Kidney (tissue), 22 donors: ENCODE measurements around the gene OR4K1. TPM values are rescaled to one million over a fixed set of nuclear protein-coding genes. Genes with fewer than 3 reads are reported as not detected.

Experiments used
- DNase-seq, 5 donors: peaks; one replicate each; pipeline ENCODE4 v3.0.0-alpha.2; 2013 to 2020
- FAIRE-seq: peaks from 2 replicates; lab custom pipeline; 2012; peaks lifted over from hg19 to GRCh38; lab: Jason Lieb, UNC
- H3K27ac ChIP-seq, 2 donors: one replicate each; pipeline ENCODE4 v1.7.0; 2013; ENCODE audit warnings: low read depth in 2 of 2, low read length in 2 of 2, inconsistent platforms in 1 of 2
- H3K27me3 ChIP-seq: one replicate; pipeline ENCODE4 v1.7.1; 2013; ENCODE audit warnings: low read length, inconsistent platforms; ENCODE audit not compliant: control insufficient read depth, insufficient read depth
- H3K36me3 ChIP-seq, 3 donors: one replicate each; pipeline versions ENCODE4 v1.7.0 to v1.7.1; 2013; ENCODE audit warnings: low read length in 3 of 3, control low read depth in 1 of 3, inconsistent platforms in 1 of 3; ENCODE audit not compliant: insufficient read depth in 3 of 3, control insufficient read depth in 2 of 3
- H3K4me1 ChIP-seq, 3 donors: one replicate each; pipeline versions ENCODE4 v1.7.0 to v1.7.1; 2013; ENCODE audit warnings: low read length in 3 of 3, inconsistent platforms in 1 of 3, low read depth in 1 of 3; ENCODE audit not compliant: control insufficient read depth in 2 of 3, insufficient read depth in 2 of 3
- H3K4me3 ChIP-seq, 3 donors: one replicate each; pipeline versions ENCODE4 v1.7.0 to v1.8.1; 2013; ENCODE audit warnings: low read length in 3 of 3, control low read depth in 1 of 3, inconsistent platforms in 1 of 3
- H3K9ac ChIP-seq, 3 donors: one replicate each; pipeline versions ENCODE4 v1.7.0 to v1.7.1; 2013; ENCODE audit warnings: low read length in 3 of 3, control low read depth in 1 of 3, inconsistent platforms in 1 of 3
- H3K9me3 ChIP-seq, 3 donors: one replicate each; pipeline versions ENCODE4 v1.7.0 to v1.7.1; 2013; ENCODE audit warnings: low read length in 3 of 3, control low read depth in 1 of 3, inconsistent platforms in 1 of 3; ENCODE audit not compliant: control insufficient read depth in 2 of 3, insufficient read depth in 1 of 3
- intact Hi-C: fragments of 100-400 bp; cut with DNase I; formaldehyde crosslinking; loops from one replicate; pipeline ENCODE4 v1.11.1; 2022
- long read RNA-seq, 10 donors: library from polyadenylated mRNA in 1 of 10; unstranded in 1 of 10; transcript quantifications; one replicate each; pipeline ENCODE4 v2.0.0 and lab custom pipeline, GENCODE V29; 2021 to 2026
- polyA plus RNA-seq: library from polyadenylated mRNA; stranded (reverse); fragments of 350-450 nt; fragmentation: Illumina TruSeq; extraction: RNeasy Lipid Tissue Mini Kit (QIAGEN cat#74804); gene quantifications from one replicate; pipeline ENCODE4 v1.2.3, GENCODE V29; 2014; ENCODE audit warnings: low read depth, low replicate concordance; ENCODE audit not compliant: insufficient read depth
- total RNA-seq: library from RNA; stranded (reverse); fragmentation: NEBNext Ultra II Directional; extraction: Animal tissue kit (Norgen Biotek cat#: 25700); gene quantifications from one replicate; pipeline ENCODE4 v1.2.1, GENCODE V29; 2021
- TF ChIP-seq, protein P1 (sequence below): IDR thresholded peaks from 3 replicates; pipeline ENCODE4 v1.5.1; 2012; ENCODE audit warnings: mild to moderate bottlenecking, moderate library complexity, borderline replicate concordance; ENCODE audit not compliant: insufficient read depth; ENCODE audit errors: extremely low read depth
- donor health status: control.
- donor health status: control.
- donor health status: control.
- donor health status: control.
- donor health status: control.
- donor health status: DM: yes; HTN: yes; CAD: no.
- donor health status: Normal renal cell carcinoma (clear cell type).

The OR4K1 gene, protein sequence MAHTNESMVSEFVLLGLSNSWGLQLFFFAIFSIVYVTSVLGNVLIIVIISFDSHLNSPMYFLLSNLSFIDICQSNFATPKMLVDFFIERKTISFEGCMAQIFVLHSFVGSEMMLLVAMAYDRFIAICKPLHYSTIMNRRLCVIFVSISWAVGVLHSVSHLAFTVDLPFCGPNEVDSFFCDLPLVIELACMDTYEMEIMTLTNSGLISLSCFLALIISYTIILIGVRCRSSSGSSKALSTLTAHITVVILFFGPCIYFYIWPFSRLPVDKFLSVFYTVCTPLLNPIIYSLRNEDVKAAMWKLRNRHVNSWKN
- total RNA-seq (not detected), polyA plus RNA-seq (not detected)
- long read RNA-seq, donor 1, result 0 reads
- long read RNA-seq, donor 2, result 0 reads
- long read RNA-seq, donor 3, result 0 reads
- long read RNA-seq, donor 4, result 0 reads
- long read RNA-seq, donor 5, result 0 reads
- long read RNA-seq, donor 6, result 0 reads
- long read RNA-seq, donor 7, result 0 reads
- long read RNA-seq, donor 8, result 0 reads
- long read RNA-seq, donor 9, result 0 reads
- long read RNA-seq, donor 10, result 0 reads

DNA sequence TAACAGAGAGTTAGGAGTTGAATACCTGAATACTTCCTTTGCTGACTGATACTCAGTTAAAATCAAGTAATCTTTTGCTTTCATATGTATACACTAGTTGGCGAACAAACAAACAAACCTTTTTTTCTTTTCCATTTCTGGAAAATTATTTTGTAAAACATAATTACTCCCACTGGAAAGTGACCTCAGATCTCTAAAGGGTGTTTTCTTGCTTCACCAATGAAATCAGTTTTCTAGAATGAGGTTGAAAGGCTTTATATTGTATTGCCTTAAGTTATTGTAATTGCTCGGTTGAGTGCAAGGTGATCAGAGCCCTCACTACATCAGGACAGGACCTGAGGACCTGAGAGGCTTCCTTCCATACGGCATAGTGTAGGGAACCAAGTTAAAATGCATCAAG, at the start of gene OR4K1:
TSS of gene OR4K1 (plus strand) at position 301 of the 400 bp plus-strand sequence. CDS start 4,750 bp downstream, outside the sequence.
- Histone ChIP-seq H3K4me1 (no peaks in the 10 kb centered on the region), H3K36me3 (no peaks in the 10 kb centered on the region), H3K9me3 (peaks cover 0 to 3% (median 0%) of the 10 kb centered on the region in 3 donors), H3K27me3 (no peaks in the 10 kb centered on the region), H3K4me3 (no peak within 1 kb of the TSS), H3K9ac (no peak within 1 kb of the TSS), H3K27ac (no peak within 1 kb of the TSS)
- intact Hi-C loops, result no loop called here
- TF ChIP-seq, protein P1, sequence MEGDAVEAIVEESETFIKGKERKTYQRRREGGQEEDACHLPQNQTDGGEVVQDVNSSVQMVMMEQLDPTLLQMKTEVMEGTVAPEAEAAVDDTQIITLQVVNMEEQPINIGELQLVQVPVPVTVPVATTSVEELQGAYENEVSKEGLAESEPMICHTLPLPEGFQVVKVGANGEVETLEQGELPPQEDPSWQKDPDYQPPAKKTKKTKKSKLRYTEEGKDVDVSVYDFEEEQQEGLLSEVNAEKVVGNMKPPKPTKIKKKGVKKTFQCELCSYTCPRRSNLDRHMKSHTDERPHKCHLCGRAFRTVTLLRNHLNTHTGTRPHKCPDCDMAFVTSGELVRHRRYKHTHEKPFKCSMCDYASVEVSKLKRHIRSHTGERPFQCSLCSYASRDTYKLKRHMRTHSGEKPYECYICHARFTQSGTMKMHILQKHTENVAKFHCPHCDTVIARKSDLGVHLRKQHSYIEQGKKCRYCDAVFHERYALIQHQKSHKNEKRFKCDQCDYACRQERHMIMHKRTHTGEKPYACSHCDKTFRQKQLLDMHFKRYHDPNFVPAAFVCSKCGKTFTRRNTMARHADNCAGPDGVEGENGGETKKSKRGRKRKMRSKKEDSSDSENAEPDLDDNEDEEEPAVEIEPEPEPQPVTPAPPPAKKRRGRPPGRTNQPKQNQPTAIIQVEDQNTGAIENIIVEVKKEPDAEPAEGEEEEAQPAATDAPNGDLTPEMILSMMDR, result no peak
- no peak for DNase-seq
- FAIRE-seq, result no peak

DNA sequence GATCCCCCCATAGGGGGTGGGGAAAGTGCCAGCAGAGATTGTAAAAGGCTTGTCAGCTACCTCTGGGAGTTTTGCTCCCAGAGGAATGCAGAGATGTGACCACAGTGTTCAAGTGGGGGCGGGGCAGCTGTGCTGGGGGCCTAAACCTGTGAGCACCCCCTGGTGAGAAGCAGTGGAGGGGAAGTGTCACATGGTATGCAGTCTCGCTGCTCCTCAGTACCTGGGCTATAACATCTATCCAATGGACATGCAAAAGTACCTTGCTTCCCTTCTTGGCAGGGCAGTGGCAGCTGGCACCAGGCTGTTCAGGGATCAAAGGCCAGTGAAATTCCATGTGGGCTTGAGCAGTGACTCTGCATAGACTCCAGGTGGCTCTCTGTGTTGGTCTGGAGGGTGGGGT, 35.4 kb upstream of the OR4K1 start:
- Histone ChIP-seq H3K36me3 (no peaks in the 10 kb centered on the region), H3K4me1 (no peaks in the 10 kb centered on the region), H3K27me3 (no peaks in the 10 kb centered on the region), H3K9me3 (peaks cover 3 to 49% (median 6%) of the 10 kb centered on the region in 3 donors), H3K4me3 (no peak overlapping the region), H3K27ac (no peak overlapping the region), H3K9ac (no peak overlapping the region)
- FAIRE-seq (no peak), DNase-seq (no peak)
- TF ChIP-seq, protein P1, result no peak
- intact Hi-C loops, result no loop called here

DNA sequence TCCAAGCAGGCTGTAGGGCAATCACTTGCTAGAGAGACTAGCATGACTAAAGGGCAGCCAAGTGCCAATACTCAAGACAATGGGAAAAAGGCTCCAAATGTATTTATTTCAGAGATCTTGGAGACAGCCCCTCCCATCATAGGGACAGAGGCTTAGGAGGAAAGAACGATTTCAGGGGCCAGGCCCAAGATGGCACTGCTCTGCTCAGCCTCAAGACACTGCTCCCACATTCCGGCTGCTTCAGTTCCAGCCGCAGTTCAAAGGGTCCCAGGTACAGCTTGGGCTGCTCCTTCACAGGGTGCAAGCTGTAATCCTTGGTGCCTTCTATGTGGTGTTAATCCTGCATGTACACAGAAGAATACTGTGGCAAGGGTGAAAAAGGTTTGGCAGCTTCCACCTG, 29.7 kb upstream of the OR4K1 start:
- no peak overlapping the region for H3K4me3 ChIP-seq
- TF ChIP-seq, protein P1, result no peak
- no peaks in the 10 kb centered on the region for H3K27me3 ChIP-seq
- no peak overlapping the region for H3K9ac ChIP-seq
- H3K9me3 ChIP-seq, result peaks cover 3 to 13% (median 6%) of the 10 kb centered on the region in 3 donors
- no peaks in the 10 kb centered on the region for H3K4me1 ChIP-seq
- H3K36me3 ChIP-seq, result no peaks in the 10 kb centered on the region
- no peak overlapping the region for H3K27ac ChIP-seq
- no peak for DNase-seq
- FAIRE-seq, result no peak
- intact Hi-C loops, result no loop called here
